Activated naive CD8-positive, alpha-beta T cell treated with anti-CD3 and anti-CD28 coated beads, Interleukin-2, amount 10 ng/mL, durations not matched to agents 7 days and 5 days (primary cell): ENCODE data around the gene HAPLN2. TPM values are rescaled to one million over a fixed set of nuclear protein-coding genes. Genes with fewer than 3 reads are reported as not detected.
"Not testable (repeated sequence)": the region's sequence is repeated elsewhere in the genome, so short reads cannot be mapped to it uniquely, and the experiment has no call there.

Experiments used
- ATAC-seq: fragments of 150-1000 bp; cut with Tn5 transposase; one replicate; pipeline ENCODE4 v1.10.0; 2021; ENCODE audit warnings: low read depth, moderate library complexity
- POLR2A ChIA-PET: fragments of 350-600 bp; sonication (Branson Sonifier 250); formaldehyde crosslinking; loops from one replicate; lab custom pipeline; 2021; ENCODE audit warnings: antibody characterized with exemption; lab: Charles Lee
- DNase-seq: peaks from one replicate; pipeline ENCODE4 v3.0.0; 2021
- H3K27ac Mint-ChIP-seq: one replicate; pipeline ENCODE4 v1.8.0; 2022; ENCODE audit warnings: mild to moderate bottlenecking, mixed read lengths
- H3K27me3 Mint-ChIP-seq: one replicate; pipeline ENCODE4 v1.8.0; 2022; ENCODE audit warnings: mild to moderate bottlenecking, moderate library complexity, mixed read lengths
- H3K36me3 Mint-ChIP-seq: one replicate; pipeline ENCODE4 v1.8.0; 2021; ENCODE audit warnings: mild to moderate bottlenecking, mixed read lengths
- H3K4me1 Mint-ChIP-seq: one replicate; pipeline ENCODE4 v1.8.0; 2021; ENCODE audit warnings: mixed read lengths
- H3K4me3 Mint-ChIP-seq: one replicate; pipeline ENCODE4 v1.8.0; 2022; ENCODE audit warnings: mild to moderate bottlenecking, moderate library complexity, mixed read lengths
- H3K9me3 Mint-ChIP-seq: one replicate; pipeline ENCODE4 v1.8.0; 2021; ENCODE audit warnings: mixed read lengths
- total RNA-seq, 2 experiments: library from RNA; stranded (reverse); gene quantifications; one replicate each; pipeline ENCODE4 v1.2.3, GENCODE V29; 2021

HAPLN2 gene
- total RNA-seq, 2 experiments from 2014 or later, result 0.17 TPM; not detected in 1

DNA sequence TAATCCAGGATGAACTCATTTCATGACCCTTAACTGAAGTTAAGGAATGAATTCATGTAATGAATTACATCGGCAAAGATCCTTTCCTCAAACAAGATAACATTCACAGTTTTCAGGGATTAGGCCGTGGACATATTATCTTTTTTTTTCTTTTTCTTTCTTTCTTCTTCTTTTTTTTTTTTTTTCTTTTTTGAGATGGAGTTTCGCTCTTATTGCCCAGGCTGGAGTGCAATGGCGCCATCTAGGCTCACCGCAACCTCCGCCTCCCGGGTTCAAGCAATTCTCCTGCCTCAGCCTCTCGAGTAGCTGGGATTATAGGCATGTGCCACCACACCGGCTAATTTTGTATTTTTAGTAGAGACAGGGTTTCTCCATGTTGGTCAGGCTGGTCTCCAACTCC, 11.9 kb downstream of the HAPLN2 start:
- H3K27me3 Mint-ChIP-seq, result peaks cover 76% of the 10 kb centered on the region
- H3K9me3 Mint-ChIP-seq, POLR2A ChIA-PET: not testable (repeated sequence)

DNA sequence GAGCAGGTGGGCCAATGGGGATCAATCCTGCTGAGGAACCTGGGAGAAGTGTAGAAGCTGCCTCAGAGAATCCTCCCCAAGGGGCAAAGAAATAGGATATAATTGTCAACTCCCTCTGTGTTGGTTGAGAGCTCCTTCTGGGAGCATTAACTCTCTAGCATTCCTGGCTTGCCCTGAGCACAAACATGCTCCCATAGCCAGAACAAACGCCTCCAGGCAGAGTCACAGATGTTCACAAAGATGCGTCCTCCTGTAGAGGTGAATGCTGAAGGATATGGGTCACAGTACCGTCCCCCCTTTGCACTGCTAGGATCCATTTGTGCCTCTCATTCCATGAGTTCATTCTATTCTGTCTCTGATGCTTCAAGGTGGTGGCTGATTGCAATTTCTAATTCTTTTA, 13.1 kb downstream of the HAPLN2 start:
- Mint-ChIP-seq H3K4me3 (no peak overlapping the region), H3K36me3 (no peaks in the 10 kb centered on the region), H3K27me3 (peaks cover 79% of the 10 kb centered on the region), H3K27ac (no peak overlapping the region), H3K4me1 (no peaks in the 10 kb centered on the region), H3K9me3 (no peaks in the 10 kb centered on the region)
- ATAC-seq (no peak), DNase-seq (no peak)
- POLR2A ChIA-PET, result no interaction called here

More for the DNA sequence above, 11.9 kb downstream of the HAPLN2 start:
- H3K4me1 Mint-ChIP-seq, DNase-seq, H3K27ac Mint-ChIP-seq, H3K36me3 Mint-ChIP-seq, ATAC-seq, H3K4me3 Mint-ChIP-seq: not testable (repeated sequence)

DNA sequence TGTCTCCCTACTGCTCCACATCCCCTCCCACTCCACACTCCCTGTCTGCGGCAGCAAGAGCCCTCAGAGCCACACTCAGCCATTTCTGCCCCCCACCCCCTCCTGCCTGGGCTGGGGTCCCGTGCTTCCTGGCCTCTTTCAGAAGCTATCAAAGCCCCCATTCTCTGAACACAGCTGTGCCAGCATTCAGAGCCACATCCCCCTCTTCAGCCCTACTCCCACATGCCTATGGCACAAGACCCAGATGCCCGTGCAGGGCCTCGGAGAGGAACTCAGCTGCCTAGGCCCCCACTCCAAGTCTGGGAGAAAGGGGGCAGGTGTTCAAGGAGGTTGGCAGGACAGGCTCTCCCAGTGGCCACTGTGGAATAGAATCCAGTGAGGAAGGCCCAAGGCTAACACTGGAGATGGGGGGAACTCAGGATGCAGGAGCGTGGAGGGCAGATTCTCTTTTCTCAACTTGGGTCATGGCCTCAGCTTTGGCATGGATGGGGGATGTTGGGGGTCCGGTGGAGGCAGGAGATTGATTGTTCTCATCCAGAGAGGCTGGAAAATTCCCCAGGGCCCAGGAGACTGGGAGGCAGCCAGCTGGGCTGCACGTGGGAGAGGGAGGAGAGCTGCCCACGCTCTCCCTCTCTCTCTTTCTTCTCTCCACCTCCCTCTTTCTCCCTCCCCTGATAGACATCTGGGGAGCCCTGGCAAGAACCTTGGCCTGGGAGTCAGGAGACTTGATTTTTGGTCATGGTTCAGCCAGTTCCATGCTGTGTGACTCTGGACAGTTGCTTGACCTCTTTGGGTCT, 19.2 kb downstream of the HAPLN2 start:
- H3K9me3 Mint-ChIP-seq, result no peaks in the 10 kb centered on the region
- DNase-seq (no peak), ATAC-seq (no peak)
- no peaks in the 10 kb centered on the region for H3K36me3 Mint-ChIP-seq
- peaks cover 17% of the 10 kb centered on the region for H3K4me1 Mint-ChIP-seq
- H3K27ac Mint-ChIP-seq, result no peak overlapping the region
- H3K27me3 Mint-ChIP-seq, result peaks cover 78% of the 10 kb centered on the region
- no peak overlapping the region for H3K4me3 Mint-ChIP-seq
- POLR2A ChIA-PET, result no interaction called here

DNA sequence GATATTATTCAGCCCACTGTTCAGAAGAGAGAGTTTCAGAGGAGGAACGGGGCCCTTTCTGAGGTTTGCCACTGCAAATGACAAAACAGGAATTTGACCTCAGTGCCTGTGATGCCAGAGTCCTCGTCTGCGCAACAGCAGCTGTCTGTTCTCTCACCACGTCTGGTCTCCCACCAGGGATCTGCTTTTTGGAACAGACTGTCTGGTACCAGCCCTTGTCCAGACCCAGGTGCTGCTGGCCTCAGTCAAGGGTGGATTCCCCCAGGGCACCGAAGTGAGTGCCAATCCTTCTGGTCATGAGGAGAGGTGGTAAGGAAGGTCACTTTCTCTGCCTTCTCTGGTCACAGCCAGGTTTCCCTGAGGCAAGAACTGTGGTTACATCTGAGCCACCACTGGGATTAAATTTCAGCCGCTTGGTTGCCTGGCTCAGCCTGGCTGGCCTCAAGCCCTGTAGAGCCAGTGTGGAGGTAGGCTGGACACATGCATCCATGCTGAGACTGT, 20.4 kb downstream of the HAPLN2 start:
- Mint-ChIP-seq H3K4me3 (no peak overlapping the region), H3K9me3 (no peaks in the 10 kb centered on the region), H3K36me3 (no peaks in the 10 kb centered on the region), H3K27ac (no peak overlapping the region), H3K4me1 (peaks cover 30% of the 10 kb centered on the region), H3K27me3 (peaks cover 80% of the 10 kb centered on the region)
- DNase-seq (no peak), ATAC-seq (no peak)
- POLR2A ChIA-PET, result interaction anchor here (0.6 kb wide), 1 partner anchor 108 kb away, joined by 4 read pairs; no protein-coding TSS in a partner anchor

DNA sequence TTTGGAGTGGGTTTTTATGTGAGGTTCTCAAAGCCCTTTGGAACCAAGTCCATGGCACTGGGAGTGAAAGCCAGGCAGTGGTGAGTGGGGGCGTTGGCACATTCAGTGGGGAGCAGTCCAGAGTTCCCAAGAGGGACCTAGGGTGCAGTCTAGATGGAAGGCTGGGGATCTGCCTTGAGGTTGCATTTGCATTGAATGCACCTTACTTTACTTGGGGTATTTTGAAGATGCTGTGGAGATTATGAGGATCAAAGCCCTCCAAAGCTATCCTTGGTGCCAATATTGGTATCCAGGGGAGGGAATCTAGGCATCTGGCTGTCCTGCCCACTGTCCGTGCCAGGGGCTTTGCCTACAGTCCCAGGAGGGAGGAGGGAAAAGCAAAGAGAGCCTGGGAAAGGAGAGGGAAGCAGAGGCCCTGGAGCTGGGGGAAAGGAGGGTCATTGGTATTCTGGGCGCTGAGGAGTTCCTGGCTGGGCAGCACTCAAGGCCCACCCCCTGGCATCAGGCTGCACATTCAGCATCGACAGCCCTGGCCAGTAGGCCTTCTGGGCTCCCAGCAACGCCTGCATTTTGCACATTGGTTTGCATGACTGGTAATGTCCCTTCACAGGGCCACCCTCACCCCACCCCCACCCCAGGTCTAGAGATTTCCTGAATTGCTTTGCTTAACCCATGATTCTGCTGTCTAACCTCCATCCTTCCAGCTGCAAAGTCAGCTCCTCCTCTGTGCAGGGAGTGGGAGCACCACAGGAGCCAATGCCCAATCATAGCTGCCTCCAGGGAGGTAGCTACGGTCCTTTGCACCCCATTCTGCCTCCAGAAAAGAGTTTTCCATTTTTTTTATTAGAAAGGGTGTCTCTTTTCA, 21.9 kb downstream of the HAPLN2 start:
- Mint-ChIP-seq H3K9me3 (no peaks in the 10 kb centered on the region), H3K36me3 (no peaks in the 10 kb centered on the region), H3K27ac (no peak overlapping the region), H3K27me3 (peaks cover 81% of the 10 kb centered on the region), H3K4me1 (peaks cover 38% of the 10 kb centered on the region), H3K4me3 (peak overlapping the region; percentile 38)
- DNase-seq, result no peak
- no peak for ATAC-seq
- POLR2A ChIA-PET, result interaction anchor here (0.9 kb wide), 1 partner anchor 17 kb away, joined by 3 read pairs; no protein-coding TSS in a partner anchor

DNA sequence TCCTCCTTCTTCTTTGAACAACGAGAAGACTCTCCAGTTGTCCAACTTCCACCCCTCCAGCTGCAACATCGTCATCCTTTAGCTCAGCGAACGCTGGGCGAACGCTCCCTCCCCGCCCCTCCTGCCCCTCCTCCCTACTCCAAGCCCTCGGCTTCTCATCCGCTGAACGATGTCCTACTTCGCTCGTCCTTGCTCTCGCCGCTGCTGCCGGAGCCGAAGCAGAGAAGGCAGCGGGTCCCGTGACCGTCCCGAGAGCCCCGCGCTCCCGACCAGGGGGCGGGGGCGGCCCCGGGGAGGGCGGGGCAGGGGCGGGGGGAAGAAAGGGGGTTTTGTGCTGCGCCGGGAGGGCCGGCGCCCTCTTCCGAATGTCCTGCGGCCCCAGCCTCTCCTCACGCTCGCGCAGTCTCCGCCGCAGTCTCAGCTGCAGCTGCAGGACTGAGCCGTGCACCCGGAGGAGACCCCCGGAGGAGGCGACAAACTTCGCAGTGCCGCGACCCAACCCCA, 22.6 kb downstream of the HAPLN2 start, which contains the start of gene BCAN:
Gene BCAN, plus strand, starts transcription at position 357 of the 504 bp plus-strand sequence. CDS start 3,938 bp downstream, outside the sequence.
- POLR2A ChIA-PET, result interaction anchor here (0.6 to 0.9 kb wide), 2 partner anchors 18 to 21 kb away, joined by 3 read pairs; no protein-coding TSS in a partner anchor
- ATAC-seq (no peak), DNase-seq (no peak)
- Mint-ChIP-seq H3K4me3 (peak within 1 kb of the TSS; percentile 44), H3K36me3 (no peaks in the 10 kb centered on the region), H3K4me1 (peaks cover 41% of the 10 kb centered on the region), H3K9me3 (no peaks in the 10 kb centered on the region), H3K27me3 (peaks cover 81% of the 10 kb centered on the region), H3K27ac (no peak within 1 kb of the TSS)

DNA sequence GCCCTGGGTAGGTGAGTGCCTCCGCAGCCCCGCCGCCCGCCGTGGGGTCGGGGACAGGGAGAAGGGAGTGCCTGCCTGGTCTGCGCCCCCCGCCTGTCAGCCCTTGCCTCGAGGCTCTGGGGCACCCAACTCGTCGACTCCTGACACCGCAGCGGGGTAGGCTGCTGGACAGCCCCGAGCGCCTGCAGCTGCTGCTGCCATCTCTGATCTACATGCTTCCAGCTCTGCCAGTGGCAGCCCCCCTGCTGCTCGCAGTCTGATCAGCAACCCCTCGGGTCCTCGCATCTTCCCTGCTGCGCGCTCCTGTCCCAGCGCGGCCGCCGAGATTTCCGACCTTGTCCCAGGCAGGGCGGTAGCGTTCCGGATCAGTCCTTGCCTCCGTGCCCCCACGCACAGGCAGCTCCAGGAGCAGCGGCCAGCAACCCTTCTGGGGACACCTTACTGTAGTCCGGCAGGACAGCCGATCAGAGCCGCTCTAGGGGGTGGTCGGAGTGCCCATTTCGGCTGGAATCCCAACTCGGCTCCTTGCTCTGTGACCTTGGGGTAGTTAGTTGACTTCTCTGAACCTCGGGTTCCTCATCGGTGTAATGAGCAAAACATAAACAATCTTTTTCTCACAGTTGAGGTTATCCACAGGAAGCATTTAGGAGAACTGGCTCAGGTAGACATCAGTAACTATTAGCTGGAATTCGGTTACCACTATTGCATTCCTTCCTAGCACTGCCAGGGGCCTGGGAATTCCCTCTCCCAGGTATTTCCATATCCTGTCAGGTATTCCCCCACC, 23.2 kb downstream of the HAPLN2 start:
- H3K27ac Mint-ChIP-seq, result no peak overlapping the region
- H3K4me1 Mint-ChIP-seq, result peaks cover 41% of the 10 kb centered on the region
- DNase-seq (no peak), ATAC-seq (no peak)
- POLR2A ChIA-PET, result interaction anchor here (0.6 to 1.9 kb wide), 4 partner anchors 16 to 145 kb away, joined by 3 to 8 read pairs (median 6); no protein-coding TSS in a partner anchor
- peaks cover 83% of the 10 kb centered on the region for H3K27me3 Mint-ChIP-seq
- H3K36me3 Mint-ChIP-seq, result no peaks in the 10 kb centered on the region
- H3K9me3 Mint-ChIP-seq, result no peaks in the 10 kb centered on the region
- H3K4me3 Mint-ChIP-seq, result peak overlapping the region; percentile 44

DNA sequence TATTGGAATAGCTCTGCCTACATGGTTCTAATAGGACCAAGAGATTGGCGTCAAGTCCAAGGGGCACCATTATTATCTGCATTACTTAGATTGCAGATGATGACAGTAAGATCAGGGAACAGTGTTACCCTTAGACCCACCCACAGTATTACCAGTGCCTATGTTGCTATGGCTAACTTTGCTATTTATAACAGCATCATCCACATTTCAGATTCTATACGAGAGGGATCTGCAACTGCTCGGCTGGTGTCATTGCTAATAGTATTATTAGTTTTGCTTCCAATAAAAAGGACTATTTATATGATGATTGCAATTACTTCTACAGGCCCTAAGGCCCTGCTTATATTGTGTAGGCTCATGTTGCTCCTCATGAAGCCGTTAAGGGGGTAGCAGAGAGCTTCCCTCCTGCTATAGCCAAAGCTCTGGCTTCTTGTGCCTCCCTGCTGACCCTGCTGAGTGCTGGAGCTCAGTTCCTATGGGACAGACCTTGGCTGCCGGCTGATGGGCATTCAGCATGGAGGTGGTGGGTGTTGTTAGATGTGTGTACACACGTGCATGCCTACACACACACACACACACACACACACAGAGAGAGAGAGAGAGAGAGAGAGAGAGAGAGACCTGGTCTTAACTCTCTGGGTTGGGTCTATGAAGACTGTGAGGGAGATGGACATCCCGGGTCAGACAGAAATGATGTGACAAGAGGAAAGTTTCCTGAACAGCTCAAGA, 24.0 kb downstream of the HAPLN2 start:
- peaks cover 88% of the 10 kb centered on the region for H3K27me3 Mint-ChIP-seq
- DNase-seq (peak; percentile 44), ATAC-seq (peak; percentile 1)
- POLR2A ChIA-PET, result interaction anchor here (0.7 to 1.9 kb wide), 6 partner anchors 16 to 285 kb away, joined by 3 to 8 read pairs (median 6); no protein-coding TSS in a partner anchor
- H3K36me3 Mint-ChIP-seq, result no peaks in the 10 kb centered on the region
- peaks cover 41% of the 10 kb centered on the region for H3K4me1 Mint-ChIP-seq
- H3K4me3 Mint-ChIP-seq, result peak overlapping the region; percentile 47
- H3K27ac Mint-ChIP-seq, result peak overlapping the region; percentile 36
- no peaks in the 10 kb centered on the region for H3K9me3 Mint-ChIP-seq

DNA sequence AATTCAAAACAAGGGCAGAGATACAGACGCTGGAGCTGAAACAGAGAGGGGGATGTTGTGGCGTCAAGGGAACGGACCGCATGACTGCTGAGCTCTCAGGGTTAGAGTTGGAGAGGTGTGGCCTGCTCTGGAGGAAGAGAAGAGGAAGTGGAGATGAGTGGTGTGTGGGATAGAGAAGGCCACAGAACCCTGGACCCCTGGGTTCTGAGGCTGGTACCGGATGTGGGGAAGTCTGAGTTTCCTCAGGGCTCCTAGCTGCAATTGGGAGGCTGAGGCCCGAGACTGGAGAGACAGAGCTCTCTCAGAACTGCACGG, 24.5 kb downstream of the HAPLN2 start:
- H3K36me3 Mint-ChIP-seq, result no peaks in the 10 kb centered on the region
- peaks cover 41% of the 10 kb centered on the region for H3K4me1 Mint-ChIP-seq
- H3K9me3 Mint-ChIP-seq, result no peaks in the 10 kb centered on the region
- peak; percentile 67 for DNase-seq
- POLR2A ChIA-PET, result interaction anchor here (0.6 to 1.9 kb wide), 5 partner anchors 17 to 284 kb away, joined by 3 to 8 read pairs (median 5); no protein-coding TSS in a partner anchor
- peaks cover 87% of the 10 kb centered on the region for H3K27me3 Mint-ChIP-seq
- H3K27ac Mint-ChIP-seq, result peak overlapping the region; percentile 36
- ATAC-seq, result peak; percentile 96
- H3K4me3 Mint-ChIP-seq, result peak overlapping the region; percentile 47

DNA sequence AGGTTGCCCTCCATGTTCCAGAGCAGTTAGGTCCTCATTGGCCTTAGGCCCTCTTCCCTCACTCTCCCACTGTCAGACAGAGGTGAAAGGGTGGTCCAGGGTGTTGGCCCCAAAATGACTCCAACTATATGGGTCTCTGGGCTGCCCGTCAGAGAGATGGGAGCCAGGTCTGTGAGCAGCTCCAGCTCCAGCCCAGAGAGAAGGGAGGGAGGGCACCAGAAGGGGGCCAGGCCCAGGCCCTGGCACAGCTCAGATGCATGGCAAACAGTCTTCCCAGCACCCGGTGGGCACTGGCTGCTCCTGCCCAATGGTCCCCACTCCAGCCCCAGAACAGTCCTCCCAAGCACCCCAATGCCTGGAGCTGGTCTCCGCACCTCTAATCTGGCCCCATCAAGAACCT, 24.9 kb downstream of the HAPLN2 start:
- DNase-seq (no peak), ATAC-seq (peak; percentile 17)
- no peak overlapping the region for H3K27ac Mint-ChIP-seq
- no peaks in the 10 kb centered on the region for H3K36me3 Mint-ChIP-seq
- peaks cover 41% of the 10 kb centered on the region for H3K4me1 Mint-ChIP-seq
- peaks cover 87% of the 10 kb centered on the region for H3K27me3 Mint-ChIP-seq
- POLR2A ChIA-PET, result interaction anchor here (0.6 to 1.9 kb wide), 5 partner anchors 17 to 284 kb away, joined by 3 to 8 read pairs (median 5); no protein-coding TSS in a partner anchor
- no peaks in the 10 kb centered on the region for H3K9me3 Mint-ChIP-seq
- peak overlapping the region; percentile 47 for H3K4me3 Mint-ChIP-seq

DNA sequence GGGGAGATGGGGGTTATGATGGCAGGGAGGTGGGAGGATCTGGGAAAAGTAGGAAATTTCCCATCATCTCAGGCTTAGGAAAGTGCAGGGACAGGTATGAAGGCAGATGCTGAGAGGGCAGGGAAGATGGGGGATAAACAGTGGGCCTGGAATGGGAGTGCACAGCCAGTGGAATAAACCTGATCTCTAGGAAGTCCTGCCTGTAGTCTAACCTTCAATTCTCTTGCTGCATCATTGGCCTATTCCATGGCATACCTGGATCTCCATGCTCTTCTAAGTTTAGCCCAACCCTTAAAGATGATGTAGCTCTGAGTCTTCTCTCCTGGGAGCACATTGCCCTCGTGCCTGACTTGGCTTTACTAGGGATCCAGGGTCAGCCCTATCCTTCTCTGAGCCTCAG, 25.4 kb downstream of the HAPLN2 start:
- no peaks in the 10 kb centered on the region for H3K9me3 Mint-ChIP-seq
- POLR2A ChIA-PET, result interaction anchor here (1.4 kb wide), 1 partner anchor 20 kb away, joined by 6 read pairs; no protein-coding TSS in a partner anchor
- no peak overlapping the region for H3K4me3 Mint-ChIP-seq
- H3K36me3 Mint-ChIP-seq, result no peaks in the 10 kb centered on the region
- no peak for DNase-seq
- H3K27ac Mint-ChIP-seq, result no peak overlapping the region
- peaks cover 41% of the 10 kb centered on the region for H3K4me1 Mint-ChIP-seq
- H3K27me3 Mint-ChIP-seq, result peaks cover 86% of the 10 kb centered on the region
- ATAC-seq, result no peak

DNA sequence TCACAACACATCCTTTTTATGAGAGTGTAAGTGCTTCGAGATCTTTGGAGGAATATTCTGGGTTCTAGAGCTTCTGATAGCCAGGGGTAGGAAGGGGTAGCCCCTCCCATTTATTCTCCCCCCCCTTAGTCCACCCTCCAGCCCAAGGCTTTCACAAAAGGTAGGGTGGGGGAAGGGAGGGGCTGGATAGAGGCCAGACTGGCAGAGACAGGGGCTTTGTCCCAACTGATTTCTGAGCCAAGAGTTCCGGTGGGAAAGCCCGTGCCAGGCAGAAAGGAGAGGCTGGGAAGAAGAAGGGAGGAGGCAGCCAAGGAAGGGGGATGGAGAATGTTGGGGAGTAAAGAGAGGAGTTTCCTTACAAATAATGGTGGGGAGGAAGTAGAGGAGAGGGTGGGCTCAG, 25.8 kb downstream of the HAPLN2 start:
- POLR2A ChIA-PET, result no interaction called here
- H3K27ac Mint-ChIP-seq, result no peak overlapping the region
- DNase-seq (peak; percentile 25), ATAC-seq (no peak)
- no peaks in the 10 kb centered on the region for H3K9me3 Mint-ChIP-seq
- H3K36me3 Mint-ChIP-seq, result no peaks in the 10 kb centered on the region
- peaks cover 85% of the 10 kb centered on the region for H3K27me3 Mint-ChIP-seq
- H3K4me3 Mint-ChIP-seq, result no peak overlapping the region
- peaks cover 41% of the 10 kb centered on the region for H3K4me1 Mint-ChIP-seq
